ENCODE data around the gene MYH2.

DNA sequence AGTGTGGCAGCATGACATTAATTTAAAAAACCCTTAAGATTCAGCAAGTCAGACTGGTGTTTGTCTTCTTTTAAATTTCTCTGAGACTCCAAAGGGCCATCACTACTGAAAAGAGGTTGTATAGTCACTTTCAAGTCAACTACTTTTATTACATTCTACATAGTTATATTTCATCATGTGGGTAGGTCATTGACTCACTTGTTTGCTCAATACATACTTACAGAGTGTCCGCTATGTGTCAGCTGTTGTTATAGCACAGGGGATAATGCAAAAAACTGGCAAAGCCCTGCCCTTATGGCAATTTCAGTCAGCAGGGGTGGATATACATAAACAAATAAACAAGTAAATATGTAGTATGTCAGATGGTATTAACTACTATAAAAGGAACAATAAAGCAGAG lies 77.6 kb downstream of the MYH2 start:
- TF ChIP-seq, protein P1, sequence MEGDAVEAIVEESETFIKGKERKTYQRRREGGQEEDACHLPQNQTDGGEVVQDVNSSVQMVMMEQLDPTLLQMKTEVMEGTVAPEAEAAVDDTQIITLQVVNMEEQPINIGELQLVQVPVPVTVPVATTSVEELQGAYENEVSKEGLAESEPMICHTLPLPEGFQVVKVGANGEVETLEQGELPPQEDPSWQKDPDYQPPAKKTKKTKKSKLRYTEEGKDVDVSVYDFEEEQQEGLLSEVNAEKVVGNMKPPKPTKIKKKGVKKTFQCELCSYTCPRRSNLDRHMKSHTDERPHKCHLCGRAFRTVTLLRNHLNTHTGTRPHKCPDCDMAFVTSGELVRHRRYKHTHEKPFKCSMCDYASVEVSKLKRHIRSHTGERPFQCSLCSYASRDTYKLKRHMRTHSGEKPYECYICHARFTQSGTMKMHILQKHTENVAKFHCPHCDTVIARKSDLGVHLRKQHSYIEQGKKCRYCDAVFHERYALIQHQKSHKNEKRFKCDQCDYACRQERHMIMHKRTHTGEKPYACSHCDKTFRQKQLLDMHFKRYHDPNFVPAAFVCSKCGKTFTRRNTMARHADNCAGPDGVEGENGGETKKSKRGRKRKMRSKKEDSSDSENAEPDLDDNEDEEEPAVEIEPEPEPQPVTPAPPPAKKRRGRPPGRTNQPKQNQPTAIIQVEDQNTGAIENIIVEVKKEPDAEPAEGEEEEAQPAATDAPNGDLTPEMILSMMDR (IDR thresholded peaks at IDR 0.05) = no peak
- no peak for TF ChIP-seq POLR2A (IDR thresholded peaks at IDR 0.05)
- no peak for TF ChIP-seq POLR2AphosphoS5 (IDR thresholded peaks at IDR 0.05; ENCODE audit: insufficient read depth in 1 of 2, low read depth in 1 of 2)

All from vagina (tissue), 2 donors.